Measurements from ENCODE around the gene ZMYND10. TPM values are rescaled to one million over a fixed set of nuclear protein-coding genes. Genes with fewer than 3 reads are reported as not detected.

ZMYND10 gene
- total and polyA plus RNA-seq, 2 experiments from 2014 or later, result 0.29 to 0.31 TPM

- TF ChIP-seq, protein P1, sequence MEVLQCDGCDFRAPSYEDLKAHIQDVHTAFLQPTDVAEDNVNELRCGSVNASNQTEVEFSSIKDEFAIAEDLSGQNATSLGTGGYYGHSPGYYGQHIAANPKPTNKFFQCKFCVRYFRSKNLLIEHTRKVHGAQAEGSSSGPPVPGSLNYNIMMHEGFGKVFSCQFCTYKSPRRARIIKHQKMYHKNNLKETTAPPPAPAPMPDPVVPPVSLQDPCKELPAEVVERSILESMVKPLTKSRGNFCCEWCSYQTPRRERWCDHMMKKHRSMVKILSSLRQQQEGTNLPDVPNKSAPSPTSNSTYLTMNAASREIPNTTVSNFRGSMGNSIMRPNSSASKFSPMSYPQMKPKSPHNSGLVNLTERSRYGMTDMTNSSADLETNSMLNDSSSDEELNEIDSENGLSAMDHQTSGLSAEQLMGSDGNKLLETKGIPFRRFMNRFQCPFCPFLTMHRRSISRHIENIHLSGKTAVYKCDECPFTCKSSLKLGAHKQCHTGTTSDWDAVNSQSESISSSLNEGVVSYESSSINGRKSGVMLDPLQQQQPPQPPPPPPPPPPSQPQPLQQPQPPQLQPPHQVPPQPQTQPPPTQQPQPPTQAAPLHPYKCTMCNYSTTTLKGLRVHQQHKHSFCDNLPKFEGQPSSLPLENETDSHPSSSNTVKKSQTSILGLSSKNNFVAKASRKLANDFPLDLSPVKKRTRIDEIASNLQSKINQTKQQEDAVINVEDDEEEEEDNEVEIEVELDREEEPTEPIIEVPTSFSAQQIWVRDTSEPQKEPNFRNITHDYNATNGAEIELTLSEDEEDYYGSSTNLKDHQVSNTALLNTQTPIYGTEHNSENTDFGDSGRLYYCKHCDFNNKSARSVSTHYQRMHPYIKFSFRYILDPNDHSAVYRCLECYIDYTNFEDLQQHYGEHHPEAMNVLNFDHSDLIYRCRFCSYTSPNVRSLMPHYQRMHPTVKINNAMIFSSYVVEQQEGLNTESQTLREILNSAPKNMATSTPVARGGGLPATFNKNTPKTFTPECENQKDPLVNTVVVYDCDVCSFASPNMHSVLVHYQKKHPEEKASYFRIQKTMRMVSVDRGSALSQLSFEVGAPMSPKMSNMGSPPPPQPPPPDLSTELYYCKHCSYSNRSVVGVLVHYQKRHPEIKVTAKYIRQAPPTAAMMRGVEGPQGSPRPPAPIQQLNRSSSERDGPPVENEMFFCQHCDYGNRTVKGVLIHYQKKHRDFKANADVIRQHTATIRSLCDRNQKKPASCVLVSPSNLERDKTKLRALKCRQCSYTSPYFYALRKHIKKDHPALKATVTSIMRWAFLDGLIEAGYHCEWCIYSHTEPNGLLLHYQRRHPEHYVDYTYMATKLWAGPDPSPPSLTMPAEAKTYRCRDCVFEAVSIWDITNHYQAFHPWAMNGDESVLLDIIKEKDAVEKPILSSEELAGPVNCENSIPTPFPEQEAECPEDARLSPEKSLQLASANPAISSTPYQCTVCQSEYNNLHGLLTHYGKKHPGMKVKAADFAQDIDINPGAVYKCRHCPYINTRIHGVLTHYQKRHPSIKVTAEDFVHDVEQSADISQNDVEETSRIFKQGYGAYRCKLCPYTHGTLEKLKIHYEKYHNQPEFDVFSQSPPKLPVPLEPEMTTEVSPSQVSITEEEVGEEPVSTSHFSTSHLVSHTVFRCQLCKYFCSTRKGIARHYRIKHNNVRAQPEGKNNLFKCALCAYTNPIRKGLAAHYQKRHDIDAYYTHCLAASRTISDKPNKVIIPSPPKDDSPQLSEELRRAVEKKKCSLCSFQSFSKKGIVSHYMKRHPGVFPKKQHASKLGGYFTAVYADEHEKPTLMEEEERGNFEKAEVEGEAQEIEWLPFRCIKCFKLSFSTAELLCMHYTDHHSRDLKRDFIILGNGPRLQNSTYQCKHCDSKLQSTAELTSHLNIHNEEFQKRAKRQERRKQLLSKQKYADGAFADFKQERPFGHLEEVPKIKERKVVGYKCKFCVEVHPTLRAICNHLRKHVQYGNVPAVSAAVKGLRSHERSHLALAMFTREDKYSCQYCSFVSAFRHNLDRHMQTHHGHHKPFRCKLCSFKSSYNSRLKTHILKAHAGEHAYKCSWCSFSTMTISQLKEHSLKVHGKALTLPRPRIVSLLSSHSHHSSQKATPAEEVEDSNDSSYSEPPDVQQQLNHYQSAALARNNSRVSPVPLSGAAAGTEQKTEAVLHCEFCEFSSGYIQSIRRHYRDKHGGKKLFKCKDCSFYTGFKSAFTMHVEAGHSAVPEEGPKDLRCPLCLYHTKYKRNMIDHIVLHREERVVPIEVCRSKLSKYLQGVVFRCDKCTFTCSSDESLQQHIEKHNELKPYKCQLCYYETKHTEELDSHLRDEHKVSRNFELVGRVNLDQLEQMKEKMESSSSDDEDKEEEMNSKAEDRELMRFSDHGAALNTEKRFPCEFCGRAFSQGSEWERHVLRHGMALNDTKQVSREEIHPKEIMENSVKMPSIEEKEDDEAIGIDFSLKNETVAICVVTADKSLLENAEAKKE (CRISPR knock-in tag; IDR thresholded peaks at IDR 0.05), result no peak
- TF ChIP-seq, protein P2, sequence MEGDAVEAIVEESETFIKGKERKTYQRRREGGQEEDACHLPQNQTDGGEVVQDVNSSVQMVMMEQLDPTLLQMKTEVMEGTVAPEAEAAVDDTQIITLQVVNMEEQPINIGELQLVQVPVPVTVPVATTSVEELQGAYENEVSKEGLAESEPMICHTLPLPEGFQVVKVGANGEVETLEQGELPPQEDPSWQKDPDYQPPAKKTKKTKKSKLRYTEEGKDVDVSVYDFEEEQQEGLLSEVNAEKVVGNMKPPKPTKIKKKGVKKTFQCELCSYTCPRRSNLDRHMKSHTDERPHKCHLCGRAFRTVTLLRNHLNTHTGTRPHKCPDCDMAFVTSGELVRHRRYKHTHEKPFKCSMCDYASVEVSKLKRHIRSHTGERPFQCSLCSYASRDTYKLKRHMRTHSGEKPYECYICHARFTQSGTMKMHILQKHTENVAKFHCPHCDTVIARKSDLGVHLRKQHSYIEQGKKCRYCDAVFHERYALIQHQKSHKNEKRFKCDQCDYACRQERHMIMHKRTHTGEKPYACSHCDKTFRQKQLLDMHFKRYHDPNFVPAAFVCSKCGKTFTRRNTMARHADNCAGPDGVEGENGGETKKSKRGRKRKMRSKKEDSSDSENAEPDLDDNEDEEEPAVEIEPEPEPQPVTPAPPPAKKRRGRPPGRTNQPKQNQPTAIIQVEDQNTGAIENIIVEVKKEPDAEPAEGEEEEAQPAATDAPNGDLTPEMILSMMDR (conservative IDR thresholded peaks at IDR 0.05; ENCODE audit: low read depth in 2 of 2), result peak; percentile 84 to 96
- TF ChIP-seq CREB1 (CRISPR knock-in tag; IDR thresholded peaks at IDR 0.05; ENCODE audit: low read depth), result peak; percentile 49; the same call in 1 of the 2 replicates
Observed at GRCh38 chr3:50324351-50325112, 21.0 kb downstream of the ZMYND10 start (continued).

DNA sequence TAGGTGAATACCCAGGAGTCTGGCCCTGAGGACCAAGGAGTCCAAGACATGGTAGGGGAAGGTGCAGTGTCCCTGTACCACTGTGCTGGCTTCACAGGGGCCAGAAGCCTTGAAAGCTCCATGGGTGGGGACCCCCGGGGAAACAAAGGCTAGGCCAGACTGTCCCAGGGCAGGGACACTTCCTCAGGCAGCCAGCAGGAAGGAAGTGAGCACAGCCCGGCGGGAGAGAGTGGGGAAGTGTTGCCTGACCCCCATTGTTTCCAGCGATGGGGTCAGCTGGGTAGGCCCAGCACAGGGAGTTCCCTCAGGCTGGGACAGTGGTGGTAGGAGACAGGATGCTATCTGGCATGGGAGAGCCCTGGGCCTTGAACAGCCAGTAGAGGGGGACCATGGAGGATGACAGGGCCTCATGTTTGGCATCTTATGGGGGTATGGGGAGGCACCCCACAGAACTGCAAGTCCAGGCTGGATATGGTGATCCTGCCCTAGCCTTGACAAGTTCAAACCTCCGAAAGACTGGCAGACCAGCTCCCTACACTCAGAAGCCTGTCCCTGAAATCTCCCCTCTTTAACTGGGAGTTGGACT, 21.8 kb downstream of the ZMYND10 start:
- H3K36me3 ChIP-seq (ENCODE audit: insufficient read depth), result peaks cover 8% of the 10 kb centered on the region
- peak overlapping the region; percentile 99; the same call in 1 of the 2 replicates for H3K4me2 ChIP-seq
- no peaks in the 10 kb centered on the region for H3K9me3 Mint-ChIP-seq
- peaks cover 16% of the 10 kb centered on the region for H3K27me3 Mint-ChIP-seq (ENCODE audit: insufficient read depth, low read depth, poor library complexity)
- H4K20me1 ChIP-seq (replicated peaks; ENCODE audit: insufficient read depth), result peaks cover 13% of the 10 kb centered on the region; the same call in 1 of the 2 replicates
- H3K79me2 ChIP-seq (replicated peaks; ENCODE audit: insufficient read depth), result peaks cover 34% of the 10 kb centered on the region
- H3F3A ChIP-seq (replicated peaks; ENCODE audit: low read depth), result peaks cover 28% of the 10 kb centered on the region; the same call in 1 of the 2 replicates
- no peak for ATAC-seq
- no peak overlapping the region for H3K27ac Mint-ChIP-seq
- no peak overlapping the region for H3K27ac ChIP-seq (ENCODE audit: low read depth)
- H3K27me3 ChIP-seq (ENCODE audit: insufficient read depth), result no peaks in the 10 kb centered on the region
- no peaks in the 10 kb centered on the region for H3K9me2 ChIP-seq (ENCODE audit: insufficient read depth)
- H3K4me1 ChIP-seq (ENCODE audit: insufficient read depth), result peaks cover 24% of the 10 kb centered on the region
- no peak for DNase-seq (ENCODE audit: low spot score)
- H3K4me1 Mint-ChIP-seq, result peaks cover 46% of the 10 kb centered on the region
- H2AFZ ChIP-seq, result no peak overlapping the region
- H3K4me3 Mint-ChIP-seq, result no peak overlapping the region; the same call in 1 of the 3 replicates
- H3K36me3 Mint-ChIP-seq (ENCODE audit: low read depth), result peaks cover 32% of the 10 kb centered on the region
- H3K4me3 ChIP-seq, result no peak overlapping the region
- no peak for TF ChIP-seq ZNF331 (CRISPR knock-in tag; IDR thresholded peaks at IDR 0.05; ENCODE audit: low read depth)
- TF ChIP-seq, protein P3, sequence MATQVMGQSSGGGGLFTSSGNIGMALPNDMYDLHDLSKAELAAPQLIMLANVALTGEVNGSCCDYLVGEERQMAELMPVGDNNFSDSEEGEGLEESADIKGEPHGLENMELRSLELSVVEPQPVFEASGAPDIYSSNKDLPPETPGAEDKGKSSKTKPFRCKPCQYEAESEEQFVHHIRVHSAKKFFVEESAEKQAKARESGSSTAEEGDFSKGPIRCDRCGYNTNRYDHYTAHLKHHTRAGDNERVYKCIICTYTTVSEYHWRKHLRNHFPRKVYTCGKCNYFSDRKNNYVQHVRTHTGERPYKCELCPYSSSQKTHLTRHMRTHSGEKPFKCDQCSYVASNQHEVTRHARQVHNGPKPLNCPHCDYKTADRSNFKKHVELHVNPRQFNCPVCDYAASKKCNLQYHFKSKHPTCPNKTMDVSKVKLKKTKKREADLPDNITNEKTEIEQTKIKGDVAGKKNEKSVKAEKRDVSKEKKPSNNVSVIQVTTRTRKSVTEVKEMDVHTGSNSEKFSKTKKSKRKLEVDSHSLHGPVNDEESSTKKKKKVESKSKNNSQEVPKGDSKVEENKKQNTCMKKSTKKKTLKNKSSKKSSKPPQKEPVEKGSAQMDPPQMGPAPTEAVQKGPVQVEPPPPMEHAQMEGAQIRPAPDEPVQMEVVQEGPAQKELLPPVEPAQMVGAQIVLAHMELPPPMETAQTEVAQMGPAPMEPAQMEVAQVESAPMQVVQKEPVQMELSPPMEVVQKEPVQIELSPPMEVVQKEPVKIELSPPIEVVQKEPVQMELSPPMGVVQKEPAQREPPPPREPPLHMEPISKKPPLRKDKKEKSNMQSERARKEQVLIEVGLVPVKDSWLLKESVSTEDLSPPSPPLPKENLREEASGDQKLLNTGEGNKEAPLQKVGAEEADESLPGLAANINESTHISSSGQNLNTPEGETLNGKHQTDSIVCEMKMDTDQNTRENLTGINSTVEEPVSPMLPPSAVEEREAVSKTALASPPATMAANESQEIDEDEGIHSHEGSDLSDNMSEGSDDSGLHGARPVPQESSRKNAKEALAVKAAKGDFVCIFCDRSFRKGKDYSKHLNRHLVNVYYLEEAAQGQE (IDR thresholded peaks at IDR 0.05; ENCODE audit: unreplicated experiment), result no peak
- no peak for TF ChIP-seq STAT1 (IDR thresholded peaks at IDR 0.05; ENCODE audit: unreplicated experiment)

Data from GM23338 (cell line).